ENCODE data around the gene ZC3H4. TPM values are rescaled to one million over a fixed set of nuclear protein-coding genes. Genes with fewer than 3 reads are reported as not detected.

Gene ZC3H4
- total RNA-seq, 1 donor from 2014 or later: 114 TPM

- Mint-ChIP-seq H3K36me3 (ENCODE audit: low read depth) (no peaks in the 10 kb centered on the region), H3K27ac (no peak overlapping the region), H3K4me1 (ENCODE audit: low read depth) (peaks cover 6% of the 10 kb centered on the region), H3K9me3 (no peaks in the 10 kb centered on the region), H3K4me3 (no peak overlapping the region), H3K27me3 (ENCODE audit: insufficient read depth) (peaks cover 74% of the 10 kb centered on the region)
- DNase-seq (ENCODE audit: low spot score): no peak
- intact Hi-C loops (cut with micrococcal nuclease): no loop called here
Measured at GRCh38 chr19:47026156-47026555, 87.4 kb downstream of the ZC3H4 start.

- no peak overlapping the region for H3K27ac Mint-ChIP-seq
- no peaks in the 10 kb centered on the region for H3K9me3 Mint-ChIP-seq
- DNase-seq (ENCODE audit: low spot score): no peak
- H3K27me3 Mint-ChIP-seq (ENCODE audit: insufficient read depth): peaks cover 68% of the 10 kb centered on the region
- intact Hi-C loops (cut with micrococcal nuclease): no loop called here
- no peaks in the 10 kb centered on the region for H3K36me3 Mint-ChIP-seq (ENCODE audit: low read depth)
- no peak overlapping the region for H3K4me3 Mint-ChIP-seq
- peaks cover 6% of the 10 kb centered on the region for H3K4me1 Mint-ChIP-seq (ENCODE audit: low read depth)
Measured at GRCh38 chr19:47024502-47024901, 89.1 kb downstream of the ZC3H4 start.

- intact Hi-C loops (cut with micrococcal nuclease): no loop called here
- H3K27me3 Mint-ChIP-seq (ENCODE audit: insufficient read depth): peaks cover 73% of the 10 kb centered on the region
- peaks cover 6% of the 10 kb centered on the region for H3K4me1 Mint-ChIP-seq (ENCODE audit: low read depth)
- DNase-seq (ENCODE audit: low spot score): no peak
- H3K4me3 Mint-ChIP-seq: no peak overlapping the region
- peaks cover 1% of the 10 kb centered on the region for H3K36me3 Mint-ChIP-seq (ENCODE audit: low read depth)
- no peak overlapping the region for H3K27ac Mint-ChIP-seq
- no peaks in the 10 kb centered on the region for H3K9me3 Mint-ChIP-seq
Measured at GRCh38 chr19:47023448-47023794, 90.2 kb downstream of the ZC3H4 start.

- peaks cover 6% of the 10 kb centered on the region for H3K4me1 Mint-ChIP-seq (ENCODE audit: low read depth)
- DNase-seq (ENCODE audit: low spot score): no peak
- peaks cover 70% of the 10 kb centered on the region for H3K27me3 Mint-ChIP-seq (ENCODE audit: insufficient read depth)
- H3K9me3 Mint-ChIP-seq: no peaks in the 10 kb centered on the region
- no peak overlapping the region for H3K4me3 Mint-ChIP-seq
- intact Hi-C loops (cut with micrococcal nuclease): no loop called here
- H3K36me3 Mint-ChIP-seq (ENCODE audit: low read depth): peaks cover 1% of the 10 kb centered on the region
- no peak overlapping the region for H3K27ac Mint-ChIP-seq
Measured at GRCh38 chr19:47022541-47023447, 90.8 kb downstream of the ZC3H4 start.

- Mint-ChIP-seq H3K9me3 (no peaks in the 10 kb centered on the region), H3K27ac (no peak overlapping the region), H3K4me1 (ENCODE audit: low read depth) (peaks cover 6% of the 10 kb centered on the region), H3K4me3 (no peak overlapping the region), H3K27me3 (ENCODE audit: insufficient read depth) (peaks cover 68% of the 10 kb centered on the region), H3K36me3 (ENCODE audit: low read depth) (peaks cover 1% of the 10 kb centered on the region)
- intact Hi-C loops (cut with micrococcal nuclease): no loop called here
- DNase-seq (ENCODE audit: low spot score): no peak
Measured at GRCh38 chr19:47022140-47022536, 91.4 kb downstream of the ZC3H4 start.

GRCh38 chr19:47021536-47022139 lies 91.9 kb downstream of the ZC3H4 start:
- Mint-ChIP-seq H3K4me1 (ENCODE audit: low read depth) (peaks cover 6% of the 10 kb centered on the region), H3K9me3 (no peaks in the 10 kb centered on the region), H3K27me3 (ENCODE audit: insufficient read depth) (peaks cover 68% of the 10 kb centered on the region), H3K36me3 (ENCODE audit: low read depth) (peaks cover 1% of the 10 kb centered on the region), H3K4me3 (no peak overlapping the region), H3K27ac (no peak overlapping the region)
- intact Hi-C loops (cut with micrococcal nuclease): no loop called here
- no peak for DNase-seq (ENCODE audit: low spot score)

GRCh38 chr19:47020992-47021496 lies 92.5 kb downstream of the ZC3H4 start:
- Mint-ChIP-seq H3K4me3 (no peak overlapping the region), H3K36me3 (ENCODE audit: low read depth) (peaks cover 1% of the 10 kb centered on the region), H3K27ac (no peak overlapping the region), H3K4me1 (ENCODE audit: low read depth) (peaks cover 6% of the 10 kb centered on the region), H3K9me3 (no peaks in the 10 kb centered on the region), H3K27me3 (ENCODE audit: insufficient read depth) (peaks cover 62% of the 10 kb centered on the region)
- intact Hi-C loops (cut with micrococcal nuclease): no loop called here
- DNase-seq (ENCODE audit: low spot score): no peak

GRCh38 chr19:47020132-47020805 lies 93.3 kb downstream of the ZC3H4 start:
- H3K9me3 Mint-ChIP-seq: no peaks in the 10 kb centered on the region
- H3K27me3 Mint-ChIP-seq (ENCODE audit: insufficient read depth): peaks cover 60% of the 10 kb centered on the region
- no peak for DNase-seq (ENCODE audit: low spot score)
- peaks cover 1% of the 10 kb centered on the region for H3K36me3 Mint-ChIP-seq (ENCODE audit: low read depth)
- H3K4me1 Mint-ChIP-seq (ENCODE audit: low read depth): peaks cover 6% of the 10 kb centered on the region
- intact Hi-C loops (cut with micrococcal nuclease): no loop called here
- H3K4me3 Mint-ChIP-seq: no peak overlapping the region
- H3K27ac Mint-ChIP-seq: no peak overlapping the region

- Mint-ChIP-seq H3K4me3 (no peak within 1 kb of the TSS), H3K27me3 (ENCODE audit: insufficient read depth) (peaks cover 56% of the 10 kb centered on the region)
Measured at GRCh38 chr19:47019431-47020041, 94.0 kb downstream of the ZC3H4 start, which contains the start of gene NPAS1. Gene NPAS1, plus strand, starts transcription at chr19:47019837. Its CDS starts 1,211 bp downstream, at chr19:47021048.

GRCh38 chr19:47018923-47019322 lies 94.7 kb downstream of the ZC3H4 start:
- Mint-ChIP-seq H3K4me1 (ENCODE audit: low read depth) (peaks cover 6% of the 10 kb centered on the region), H3K9me3 (no peaks in the 10 kb centered on the region), H3K36me3 (ENCODE audit: low read depth) (peaks cover 1% of the 10 kb centered on the region), H3K4me3 (no peak overlapping the region), H3K27me3 (ENCODE audit: insufficient read depth) (peaks cover 52% of the 10 kb centered on the region), H3K27ac (no peak overlapping the region)
- DNase-seq (ENCODE audit: low spot score): no peak
- intact Hi-C loops (cut with micrococcal nuclease): no loop called here

More at GRCh38 chr19:47019431-47020041, 94.0 kb downstream of the ZC3H4 start, which contains the start of gene NPAS1:
- no peak within 1 kb of the TSS for H3K27ac Mint-ChIP-seq
- no peak for DNase-seq (ENCODE audit: low spot score)
- no peaks in the 10 kb centered on the region for H3K9me3 Mint-ChIP-seq
- H3K36me3 Mint-ChIP-seq (ENCODE audit: low read depth): peaks cover 1% of the 10 kb centered on the region
- intact Hi-C loops (cut with micrococcal nuclease): no loop called here
- peaks cover 6% of the 10 kb centered on the region for H3K4me1 Mint-ChIP-seq (ENCODE audit: low read depth)
